Lower leg skin (tissue), 3 donors: ENCODE results near the gene PRR20G.

Source experiments
- CTCF ChIP-seq, 3 donors: fragments of 450-650 bp; IDR thresholded peaks; one replicate each; pipeline ENCODE4 v1.5.1; 2016; ENCODE audit warnings: antibody characterized with exemption in 3 of 3, mild to moderate bottlenecking in 3 of 3, moderate library complexity in 2 of 3
- POLR2A ChIP-seq, 2 donors: fragments of 450-650 bp; IDR thresholded peaks; one replicate each; pipeline ENCODE4 v1.6.1; 2016 to 2017; ENCODE audit warnings: antibody characterized with exemption in 2 of 2, mild to moderate bottlenecking in 1 of 2, moderate library complexity in 1 of 2

DNA sequence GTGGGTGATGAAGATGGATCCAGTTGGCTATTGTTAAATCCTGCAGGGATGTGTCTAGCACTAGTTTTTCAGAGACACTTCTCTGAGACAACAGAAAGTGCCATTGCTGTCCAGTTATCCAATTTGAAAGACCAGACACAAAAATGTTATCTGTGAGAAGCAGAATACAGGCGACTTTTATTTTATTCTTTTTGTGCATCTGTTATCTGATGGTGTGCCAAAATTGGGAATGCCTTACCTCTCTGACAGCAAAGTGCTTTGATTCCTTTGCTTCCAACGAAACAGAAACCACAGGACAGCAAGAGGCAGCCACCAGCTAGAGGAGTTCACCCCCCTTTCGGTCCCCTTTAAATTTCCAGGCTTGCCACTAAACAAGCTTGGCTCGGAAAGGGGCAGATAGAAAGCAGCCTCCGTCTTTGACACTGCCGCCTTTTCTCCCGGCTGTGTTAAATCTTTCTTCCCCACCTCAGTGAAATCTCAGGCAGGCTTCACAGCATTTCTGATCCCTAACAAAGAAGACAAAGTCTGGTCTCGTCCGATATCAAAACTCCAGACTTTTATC, 17.7 kb upstream of the PRR20G start:
- TF ChIP-seq POLR2A (IDR thresholded peaks at IDR 0.05) (no peak), CTCF (IDR thresholded peaks at IDR 0.05) (no peak)
